ENCODE data around the gene HYAL3. TPM values are rescaled to one million over a fixed set of nuclear protein-coding genes. Genes with fewer than 3 reads are reported as not detected.

Gene HYAL3
- total and polyA plus RNA-seq, 2 of the 13 experiments (the other 11 are each of a cell fraction or from before 2014, with no cell fraction given), result 5.5 to 10.4 TPM

GRCh38 chr3:50260027-50260941 lies 38.9 kb downstream of the HYAL3 start (continued):
- TF ChIP-seq ZNF143 (CRISPR knock-in tag; IDR thresholded peaks at IDR 0.05) (no peak), SKI (IDR thresholded peaks at IDR 0.05; ENCODE audit: partially characterized antibody) (peak; percentile 20), HINFP (CRISPR knock-in tag; IDR thresholded peaks at IDR 0.05; ENCODE audit: low read depth) (peak; percentile 77; the same call in 1 of the 2 replicates), ZNF687 (CRISPR knock-in tag; IDR thresholded peaks at IDR 0.05) (peak; percentile 93), ZSCAN20 (CRISPR knock-in tag; IDR thresholded peaks at IDR 0.05; ENCODE audit: borderline replicate concordance) (peak; percentile 89; the same call in 1 of the 2 replicates), ZKSCAN8 (CRISPR knock-in tag; IDR thresholded peaks at IDR 0.05; ENCODE audit: borderline replicate concordance) (peak; percentile 22; the same call in 1 of the 2 replicates), ZBTB3 (CRISPR knock-in tag; IDR thresholded peaks at IDR 0.05; ENCODE audit: borderline replicate concordance, low read depth) (no peak), ARNTL (CRISPR knock-in tag; IDR thresholded peaks at IDR 0.05) (no peak; the same call in 1 of the 2 replicates), ETS1 (CRISPR knock-in tag; IDR thresholded peaks at IDR 0.05) (no peak), ZSCAN5A (CRISPR knock-in tag; IDR thresholded peaks at IDR 0.05; ENCODE audit: borderline replicate concordance) (peak; percentile 67; the same call in 1 of the 2 replicates), ZNF713 (CRISPR knock-in tag; IDR thresholded peaks at IDR 0.05) (peak; percentile 55; the same call in 1 of the 2 replicates), FLYWCH1 (CRISPR knock-in tag; IDR thresholded peaks at IDR 0.05) (no peak), HOXA9 (CRISPR knock-in tag; IDR thresholded peaks at IDR 0.05; ENCODE audit: borderline replicate concordance) (no peak), BCL3 (CRISPR knock-in tag; IDR thresholded peaks at IDR 0.05) (no peak), ZNF326 (CRISPR knock-in tag; IDR thresholded peaks at IDR 0.05; ENCODE audit: borderline replicate concordance) (peak; percentile 83; the same call in 1 of the 2 replicates), ATF7 (IDR thresholded peaks at IDR 0.05) (peak; percentile 85), ATF7 (CRISPR knock-in tag; IDR thresholded peaks at IDR 0.05) (peak; percentile 98), ZSCAN12 (CRISPR knock-in tag; IDR thresholded peaks at IDR 0.05) (peak; percentile 11; the same call in 1 of the 2 replicates), SMARCE1 (IDR thresholded peaks at IDR 0.05; ENCODE audit: borderline replicate concordance) (no peak)
